Ascending aorta (tissue), 2 donors: ENCODE measurements around the gene OVAAL. TPM values are rescaled to one million over a fixed set of nuclear protein-coding genes. Genes with fewer than 3 reads are reported as not detected.

Experiments
- DNase-seq, 2 donors: peaks; one replicate each; pipeline ENCODE4 v3.0.0-alpha.2; 2019; ENCODE audit warnings: low spot score in 2 of 2
- H3K27ac ChIP-seq, 2 donors: fragments of 200-600 bp; sonication (generic); one replicate each; pipeline ENCODE4 v1.5.1; 2016 to 2017; ENCODE audit warnings: mild to moderate bottlenecking in 1 of 2
- H3K27me3 ChIP-seq: fragments of 200-600 bp; sonication (generic); one replicate; pipeline ENCODE4 v1.5.1; 2017
- H3K36me3 ChIP-seq, 2 donors: fragments of 200-600 bp; sonication (generic); one replicate each; pipeline ENCODE4 v1.5.1; 2016
- H3K4me1 ChIP-seq, 2 donors: fragments of 200-600 bp; sonication (generic); one replicate each; pipeline ENCODE4 v1.5.1; 2016 to 2017; ENCODE audit warnings: mild to moderate bottlenecking in 1 of 2
- H3K4me3 ChIP-seq, 2 donors: fragments of 200-600 bp; sonication (generic); one replicate each; pipeline ENCODE4 v1.5.1; 2016 to 2017; ENCODE audit warnings: mild to moderate bottlenecking in 1 of 2
- H3K9me3 ChIP-seq, 2 donors: fragments of 200-600 bp; sonication (generic); one replicate each; pipeline ENCODE4 v1.5.1; 2016
- intact Hi-C: fragments of 100-400 bp; cut with DNase I; formaldehyde crosslinking; loops from one replicate; pipeline ENCODE4 v1.15.1; 2023
- total RNA-seq: library from RNA; depleted of rRNA; stranded (reverse); fragments of >200 nt; gene quantifications from one replicate; pipeline ENCODE4 v1.1.0, GENCODE V29; 2016
- TF ChIP-seq, protein P1 (sequence below), 3 experiments: fragments of 200-600 bp in 2 of 3; fragments of 450-650 bp in 1 of 3; sonication (generic) in 2 of 3; IDR thresholded peaks; one replicate each; pipeline ENCODE4 v1.5.1; 2016 to 2019; ENCODE audit warnings: antibody characterized with exemption in 3 of 3, mild to moderate bottlenecking in 1 of 3, moderate library complexity in 1 of 3

Gene OVAAL
- total RNA-seq, 1 donor from 2014 or later: not detected

DNA sequence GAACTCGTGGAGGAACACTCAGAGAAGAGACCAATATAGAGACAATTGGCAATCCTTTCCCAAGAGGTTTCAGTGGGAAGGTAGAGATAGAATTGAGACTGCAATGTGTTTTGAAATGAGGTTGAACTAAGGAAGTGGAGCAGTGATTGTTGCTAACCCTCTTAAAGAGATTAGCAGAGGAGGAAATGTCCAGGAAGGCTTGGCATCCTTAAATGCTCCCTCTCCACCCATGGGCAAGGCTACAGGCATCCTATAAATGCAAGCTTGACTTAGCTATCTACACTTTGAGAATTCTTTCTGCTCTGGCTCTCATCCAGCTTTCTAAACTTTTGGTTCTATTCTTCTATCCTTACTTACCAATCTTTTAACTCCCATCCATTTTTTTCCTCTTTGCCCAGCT lies 42.7 kb downstream of the OVAAL start:
- no peaks in the 10 kb centered on the region for H3K36me3 ChIP-seq
- H3K27ac ChIP-seq: no peak overlapping the region
- no peak overlapping the region for H3K4me3 ChIP-seq
- H3K9me3 ChIP-seq: no peaks in the 10 kb centered on the region
- TF ChIP-seq, protein P1, sequence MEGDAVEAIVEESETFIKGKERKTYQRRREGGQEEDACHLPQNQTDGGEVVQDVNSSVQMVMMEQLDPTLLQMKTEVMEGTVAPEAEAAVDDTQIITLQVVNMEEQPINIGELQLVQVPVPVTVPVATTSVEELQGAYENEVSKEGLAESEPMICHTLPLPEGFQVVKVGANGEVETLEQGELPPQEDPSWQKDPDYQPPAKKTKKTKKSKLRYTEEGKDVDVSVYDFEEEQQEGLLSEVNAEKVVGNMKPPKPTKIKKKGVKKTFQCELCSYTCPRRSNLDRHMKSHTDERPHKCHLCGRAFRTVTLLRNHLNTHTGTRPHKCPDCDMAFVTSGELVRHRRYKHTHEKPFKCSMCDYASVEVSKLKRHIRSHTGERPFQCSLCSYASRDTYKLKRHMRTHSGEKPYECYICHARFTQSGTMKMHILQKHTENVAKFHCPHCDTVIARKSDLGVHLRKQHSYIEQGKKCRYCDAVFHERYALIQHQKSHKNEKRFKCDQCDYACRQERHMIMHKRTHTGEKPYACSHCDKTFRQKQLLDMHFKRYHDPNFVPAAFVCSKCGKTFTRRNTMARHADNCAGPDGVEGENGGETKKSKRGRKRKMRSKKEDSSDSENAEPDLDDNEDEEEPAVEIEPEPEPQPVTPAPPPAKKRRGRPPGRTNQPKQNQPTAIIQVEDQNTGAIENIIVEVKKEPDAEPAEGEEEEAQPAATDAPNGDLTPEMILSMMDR (IDR thresholded peaks at IDR 0.05): no peak
- no peak for DNase-seq
- intact Hi-C loops: no loop called here
- H3K4me1 ChIP-seq: no peaks in the 10 kb centered on the region
- H3K27me3 ChIP-seq: no peaks in the 10 kb centered on the region

GRCh38 chr1:180603223-180603849 lies 44.6 kb downstream of the OVAAL start:
- Histone ChIP-seq H3K4me3 (no peak overlapping the region), H3K27me3 (no peaks in the 10 kb centered on the region), H3K27ac (no peak overlapping the region), H3K9me3 (no peaks in the 10 kb centered on the region), H3K36me3 (no peaks in the 10 kb centered on the region), H3K4me1 (no peaks in the 10 kb centered on the region)
- intact Hi-C loops: no loop called here
- no peak for DNase-seq
- TF ChIP-seq, protein P1 (IDR thresholded peaks at IDR 0.05): no peak

DNA sequence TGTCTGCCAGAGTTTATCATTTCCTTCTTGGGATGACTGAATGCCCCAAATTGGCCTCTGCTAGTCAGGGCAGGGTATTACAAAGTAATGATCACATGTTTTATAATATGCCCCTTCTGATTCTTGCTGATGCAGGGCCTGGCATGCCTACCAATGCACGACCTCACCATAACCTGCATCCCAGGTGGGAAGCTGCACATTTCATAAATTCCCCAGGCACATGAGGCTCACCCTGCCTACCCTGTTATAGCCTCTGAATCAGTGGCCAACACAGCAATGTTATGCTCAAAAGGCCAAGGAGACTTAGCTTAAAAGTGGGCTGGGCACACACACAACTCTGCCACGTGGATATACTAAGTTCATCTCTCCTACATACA lies 45.1 kb downstream of the OVAAL start:
- H3K36me3 ChIP-seq: no peaks in the 10 kb centered on the region
- no peak for DNase-seq
- no peak overlapping the region for H3K4me3 ChIP-seq
- H3K27me3 ChIP-seq: no peaks in the 10 kb centered on the region
- no peaks in the 10 kb centered on the region for H3K4me1 ChIP-seq
- TF ChIP-seq, protein P1 (IDR thresholded peaks at IDR 0.05): no peak
- H3K27ac ChIP-seq: no peak overlapping the region
- intact Hi-C loops: no loop called here
- no peaks in the 10 kb centered on the region for H3K9me3 ChIP-seq

- Histone ChIP-seq H3K4me1 (no peaks in the 10 kb centered on the region), H3K9me3 (no peaks in the 10 kb centered on the region), H3K27ac (no peak overlapping the region), H3K27me3 (no peaks in the 10 kb centered on the region), H3K36me3 (no peaks in the 10 kb centered on the region), H3K4me3 (no peak overlapping the region)
- intact Hi-C loops: no loop called here
- DNase-seq: no peak
- TF ChIP-seq, protein P1 (IDR thresholded peaks at IDR 0.05): no peak
Measured at GRCh38 chr1:180606155-180606554, 47.4 kb downstream of the OVAAL start.

DNA sequence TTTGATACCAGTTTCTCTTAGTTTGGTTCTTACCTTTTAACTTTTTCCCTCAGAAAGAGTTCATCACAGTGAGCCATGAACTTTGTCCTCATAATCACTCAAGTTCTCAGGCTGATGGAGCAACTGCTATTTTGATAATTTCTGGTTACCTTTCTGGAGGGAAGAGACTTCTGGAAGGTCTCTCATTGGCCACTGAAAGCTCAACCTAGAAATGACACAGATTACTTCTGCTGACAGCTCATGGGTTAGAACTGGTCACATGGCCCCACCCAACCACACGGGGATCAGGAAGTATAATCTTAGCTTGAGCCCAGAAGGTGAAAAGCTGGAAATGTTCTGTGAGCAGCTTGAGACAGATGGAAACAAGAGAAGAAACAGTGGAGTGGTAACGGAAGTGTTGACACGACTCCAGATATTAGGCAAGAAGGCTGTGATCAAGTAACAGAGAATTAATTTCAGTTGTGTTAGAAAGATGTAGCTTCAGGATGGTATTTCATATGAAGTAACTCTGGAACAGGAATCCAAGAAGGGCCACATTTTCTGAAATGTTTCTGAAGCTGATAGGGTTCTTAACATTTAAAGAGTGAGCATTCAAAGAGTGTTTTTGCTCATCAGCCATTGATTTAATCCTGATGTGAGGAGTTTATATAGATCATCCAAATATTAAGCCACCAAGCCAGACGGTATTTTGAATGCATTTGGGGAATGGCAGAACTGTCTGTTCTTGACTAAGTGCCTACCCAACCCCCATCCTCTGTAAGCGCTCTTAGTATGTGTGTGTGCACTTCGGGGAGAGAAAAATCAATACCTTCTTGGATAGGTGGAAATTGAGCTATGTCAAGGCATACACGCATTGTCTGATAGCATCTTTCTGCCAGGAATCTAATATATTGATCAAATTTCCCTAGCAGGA lies 51.1 kb downstream of the OVAAL start:
- no peak overlapping the region for H3K27ac ChIP-seq
- DNase-seq: no peak
- intact Hi-C loops: no loop called here

More for the DNA sequence above, 51.1 kb downstream of the OVAAL start:
- TF ChIP-seq, protein P1 (IDR thresholded peaks at IDR 0.05): no peak
- Histone ChIP-seq H3K27me3 (no peaks in the 10 kb centered on the region), H3K4me1 (peaks cover 0 to 5% of the 10 kb centered on the region in 2 donors), H3K9me3 (no peaks in the 10 kb centered on the region), H3K36me3 (no peaks in the 10 kb centered on the region), H3K4me3 (no peak overlapping the region)
